GM10266 (cell line): ENCODE data around the gene RGL1.
A peak's percentile ranks its signal among the peaks of the same experiment; 100 is the strongest.

Experiments
- DNase-seq: peaks from one replicate; pipeline ENCODE4 v3.0.0; 2012; ENCODE audit errors: extremely low spot score
- TF ChIP-seq, protein P1 (sequence below): IDR thresholded peaks from 2 replicates; pipeline ENCODE4 v1.5.1; 2012; ENCODE audit warnings: mild to moderate bottlenecking, low read depth; ENCODE audit not compliant: control insufficient read depth, insufficient read depth; ENCODE audit errors: missing control alignments

Gene RGL1

DNA sequence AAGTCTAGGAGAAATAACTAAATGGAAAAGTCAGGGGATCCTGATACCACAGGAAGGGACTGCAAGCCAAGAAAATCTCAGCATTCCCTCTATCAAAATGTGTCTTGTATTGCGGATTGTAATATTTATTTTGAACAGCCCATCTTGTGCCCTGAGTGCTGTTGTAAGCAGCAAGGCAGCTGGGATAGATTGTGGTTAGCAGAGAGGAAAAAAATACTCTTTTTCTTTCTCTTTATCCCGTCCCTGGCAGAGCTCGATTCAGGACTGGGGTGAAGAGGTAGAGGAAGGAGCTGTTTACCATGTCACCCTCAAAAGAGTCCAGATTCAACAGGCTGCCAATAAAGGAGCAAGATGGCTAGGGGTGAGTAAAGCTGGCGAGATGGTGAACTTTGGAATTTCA is 1.2 kb downstream of the RGL1 start:
- DNase-seq = no peak
- TF ChIP-seq, protein P1, sequence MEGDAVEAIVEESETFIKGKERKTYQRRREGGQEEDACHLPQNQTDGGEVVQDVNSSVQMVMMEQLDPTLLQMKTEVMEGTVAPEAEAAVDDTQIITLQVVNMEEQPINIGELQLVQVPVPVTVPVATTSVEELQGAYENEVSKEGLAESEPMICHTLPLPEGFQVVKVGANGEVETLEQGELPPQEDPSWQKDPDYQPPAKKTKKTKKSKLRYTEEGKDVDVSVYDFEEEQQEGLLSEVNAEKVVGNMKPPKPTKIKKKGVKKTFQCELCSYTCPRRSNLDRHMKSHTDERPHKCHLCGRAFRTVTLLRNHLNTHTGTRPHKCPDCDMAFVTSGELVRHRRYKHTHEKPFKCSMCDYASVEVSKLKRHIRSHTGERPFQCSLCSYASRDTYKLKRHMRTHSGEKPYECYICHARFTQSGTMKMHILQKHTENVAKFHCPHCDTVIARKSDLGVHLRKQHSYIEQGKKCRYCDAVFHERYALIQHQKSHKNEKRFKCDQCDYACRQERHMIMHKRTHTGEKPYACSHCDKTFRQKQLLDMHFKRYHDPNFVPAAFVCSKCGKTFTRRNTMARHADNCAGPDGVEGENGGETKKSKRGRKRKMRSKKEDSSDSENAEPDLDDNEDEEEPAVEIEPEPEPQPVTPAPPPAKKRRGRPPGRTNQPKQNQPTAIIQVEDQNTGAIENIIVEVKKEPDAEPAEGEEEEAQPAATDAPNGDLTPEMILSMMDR = no peak

DNA sequence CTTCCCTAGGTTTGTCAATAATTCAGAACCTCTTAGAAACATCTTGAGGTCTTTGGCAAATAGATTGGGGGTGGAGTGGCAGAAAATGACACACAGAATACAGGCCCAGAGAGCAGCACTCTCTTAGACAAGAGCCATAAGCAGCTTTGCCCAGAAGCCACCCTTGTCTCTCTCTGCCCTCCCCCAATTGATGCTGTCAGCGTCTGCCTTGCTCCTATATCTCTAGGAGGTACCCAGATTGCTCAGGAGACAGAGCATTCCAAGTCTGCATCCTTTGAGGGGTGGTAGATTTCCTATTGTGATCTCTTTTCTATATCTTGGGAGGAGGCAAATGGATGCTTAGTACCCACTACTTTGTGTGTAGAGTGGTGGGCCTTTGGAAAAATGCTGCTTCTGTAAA is 1.8 kb downstream of the RGL1 start:
- TF ChIP-seq, protein P1 = no peak
- no peak for DNase-seq

DNA sequence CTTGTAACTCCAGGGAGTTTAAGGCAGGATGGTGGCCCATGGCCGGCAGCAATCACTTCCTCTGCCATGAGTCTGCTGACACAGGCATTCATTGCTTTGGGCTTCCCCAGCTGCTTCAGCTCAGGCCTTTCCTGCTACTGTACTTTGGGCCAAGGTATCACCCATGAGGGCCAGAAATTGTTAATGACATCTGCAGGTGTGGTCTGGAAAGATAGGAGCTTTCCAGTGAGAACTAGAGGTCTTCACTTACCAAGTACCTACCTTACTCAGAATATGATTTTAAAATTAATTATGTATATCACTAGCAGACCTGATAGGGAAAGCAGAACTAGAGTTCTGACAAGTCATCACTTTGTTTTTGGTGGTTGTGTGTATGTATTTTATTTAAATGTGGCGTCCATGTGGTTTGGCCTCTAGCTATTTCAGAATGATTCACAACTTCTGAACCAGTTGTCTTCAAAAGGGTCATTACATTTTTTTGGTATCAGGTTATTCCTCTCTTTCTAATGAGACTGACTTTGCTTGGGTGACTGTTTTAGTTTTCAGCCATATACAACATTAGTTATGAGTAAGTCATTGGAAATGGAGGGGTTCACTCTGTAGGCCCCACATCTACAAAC is 2.7 kb downstream of the RGL1 start:
- TF ChIP-seq, protein P1 = no peak

DNA sequence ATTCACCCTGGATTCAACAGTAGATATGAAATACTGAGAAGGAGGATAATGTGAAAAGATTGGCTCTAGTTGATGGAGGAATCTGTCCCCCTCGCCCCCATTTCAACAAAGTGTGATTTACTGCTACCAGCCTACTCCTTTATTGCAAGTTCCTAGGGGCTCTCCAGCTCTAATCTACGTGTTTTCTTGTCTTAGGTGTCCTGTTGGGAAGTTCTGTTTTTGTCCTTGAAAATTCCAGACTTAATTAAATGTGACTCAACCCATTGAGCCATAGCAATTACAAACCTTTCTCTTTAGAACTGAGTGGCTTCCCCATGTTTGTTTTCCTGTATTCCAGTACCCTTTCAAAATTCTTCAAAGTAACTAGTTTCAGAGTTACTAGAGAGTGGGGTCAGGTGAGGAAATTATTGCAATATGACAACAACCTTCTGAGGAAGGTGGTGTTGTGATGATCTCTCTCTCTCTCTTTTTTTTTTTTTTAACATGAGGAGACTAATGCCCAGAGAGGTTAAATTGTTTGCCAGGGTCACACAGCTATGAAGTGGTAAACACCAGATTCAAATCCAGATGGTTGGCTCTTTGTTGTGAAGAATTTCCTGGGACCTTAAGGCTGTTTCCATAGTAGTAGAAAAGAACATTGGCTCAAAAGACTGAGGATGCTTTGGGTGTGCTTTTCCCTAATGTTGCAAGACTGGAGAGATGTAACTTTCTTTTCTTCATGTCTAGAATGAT is 3.5 kb downstream of the RGL1 start:
- TF ChIP-seq, protein P1 = no peak

More for the DNA sequence above, 2.7 kb downstream of the RGL1 start:
- peak; percentile 58 for DNase-seq

DNA sequence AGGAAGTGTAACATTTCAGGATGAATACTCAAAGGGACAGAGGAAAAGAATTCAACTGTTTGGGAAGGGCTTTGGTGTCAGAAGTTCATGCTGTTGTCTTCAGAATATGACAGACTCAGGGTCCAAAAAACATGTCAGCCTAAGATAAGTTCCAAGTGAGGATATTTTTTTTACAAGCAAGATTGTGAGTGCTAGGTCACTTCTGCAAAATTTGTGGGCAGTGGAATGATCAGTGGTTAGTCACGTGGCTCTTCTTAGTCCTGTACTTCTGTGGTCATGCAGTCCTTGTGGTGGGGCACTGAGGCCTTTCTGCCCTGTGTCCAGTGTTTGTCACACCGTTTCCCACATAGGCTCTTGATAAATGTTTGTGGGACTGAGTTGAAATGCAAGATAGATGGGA is 5.2 kb downstream of the RGL1 start:
- TF ChIP-seq, protein P1 = no peak

More for the DNA sequence above, 3.5 kb downstream of the RGL1 start:
- DNase-seq = no peak

DNA sequence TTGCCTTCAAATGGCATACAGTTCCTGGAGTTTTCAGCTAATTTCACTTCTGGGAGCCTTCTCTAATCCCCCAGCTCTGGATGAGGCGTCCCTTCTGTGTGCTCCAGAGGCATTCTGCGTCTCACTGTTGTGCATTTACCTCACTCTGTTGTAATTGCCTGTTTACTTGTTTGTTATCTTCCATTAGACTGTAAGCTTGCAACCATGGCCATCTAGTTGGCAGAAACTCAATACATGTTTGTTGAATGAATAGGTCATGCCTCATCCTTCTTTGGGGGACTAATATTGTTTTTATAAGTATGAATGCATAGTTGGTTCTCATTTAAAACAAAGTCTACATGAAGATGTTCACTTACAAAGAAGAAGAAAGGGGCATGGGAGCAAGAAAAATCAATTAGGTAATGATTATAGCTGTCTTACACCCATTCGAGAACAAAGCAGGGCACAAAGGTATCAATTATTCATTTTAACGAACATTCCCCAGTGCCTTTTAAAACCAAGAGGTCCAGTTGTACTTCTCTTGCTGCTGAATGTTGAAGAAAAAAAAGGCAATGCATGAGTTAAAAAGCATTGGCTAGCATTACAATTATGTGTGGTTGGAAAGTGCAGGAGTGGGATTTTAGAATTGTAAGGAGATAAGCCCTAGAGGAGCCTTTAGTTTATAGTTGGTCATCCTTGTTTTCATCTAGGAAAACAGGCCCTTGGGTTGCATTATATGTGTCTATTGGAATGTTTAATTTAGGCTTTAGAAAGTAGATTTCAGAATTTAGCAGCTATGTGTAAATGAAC is 6.0 kb downstream of the RGL1 start:
- TF ChIP-seq, protein P1 = no peak
- no peak for DNase-seq

More for the DNA sequence above, 5.2 kb downstream of the RGL1 start:
- DNase-seq = no peak

DNA sequence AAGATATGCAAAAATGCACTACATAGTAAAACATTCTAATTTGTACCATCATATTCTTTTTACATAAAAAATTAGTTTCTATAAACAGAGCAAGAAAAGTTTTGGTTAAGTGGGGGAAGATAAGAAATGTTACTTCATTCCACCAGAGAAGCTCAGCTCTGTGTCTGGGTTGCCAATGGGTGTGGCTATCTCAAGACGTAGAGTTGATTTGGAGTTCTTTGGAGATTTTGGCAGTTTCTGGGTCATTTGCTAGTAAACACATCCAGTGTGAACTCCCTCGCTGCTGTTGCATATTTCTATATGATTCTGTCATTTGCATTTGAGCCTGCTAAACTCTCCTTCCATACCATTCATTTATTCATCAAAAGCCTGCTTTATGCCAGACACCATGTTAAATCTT is 7.2 kb downstream of the RGL1 start:
- TF ChIP-seq, protein P1 = no peak

More for the DNA sequence above, 7.2 kb downstream of the RGL1 start:
- DNase-seq = no peak
